ENCODE measurements around the gene C19orf38. TPM values are rescaled to one million over a fixed set of nuclear protein-coding genes. Genes with fewer than 3 reads are reported as not detected.

The C19orf38 gene
- total RNA-seq (0.33 TPM in 1 of 2 replicates, not detected in the other), polyA plus RNA-seq (0.64 and 1.1 TPM in 2 replicates)

GRCh38 chr19:10848230-10848856 is at the start of gene C19orf38:
C19orf38 (plus strand) TSS chr19:10848415; CDS start chr19:10848509, 94 bp downstream.
- TF ChIP-seq CTCF (IDR thresholded peaks at IDR 0.05; ENCODE audit: low read depth, low read length), result no peak
- Histone ChIP-seq H3K27ac (no peak within 1 kb of the TSS), H3K4me3 (no peak within 1 kb of the TSS)

GRCh38 chr19:10800488-10800887 is 47.7 kb upstream of the C19orf38 start:
- H3K4me3 ChIP-seq, result no peak overlapping the region
- no peaks in the 10 kb centered on the region for H3K27me3 ChIP-seq
- DNase-seq (ENCODE audit: low read depth in 1 of 2, low spot score in 1 of 2), result peak in 1 of 2 donors; percentile 47
- no peak overlapping the region for H3K27ac ChIP-seq
- no peak for TF ChIP-seq CTCF (IDR thresholded peaks at IDR 0.05; ENCODE audit: low read depth, low read length)
- no peaks in the 10 kb centered on the region for H3K4me1 ChIP-seq (ENCODE audit: low read depth)
- H3K9me3 ChIP-seq (ENCODE audit: low read depth), result no peaks in the 10 kb centered on the region
- H3K36me3 ChIP-seq, result peaks cover 20% of the 10 kb centered on the region

More at GRCh38 chr19:10848230-10848856, at the start of gene C19orf38:
- Histone ChIP-seq H3K36me3 (no peaks in the 10 kb centered on the region), H3K9me3 (ENCODE audit: low read depth) (no peaks in the 10 kb centered on the region), H3K27me3 (no peaks in the 10 kb centered on the region), H3K4me1 (ENCODE audit: low read depth) (no peaks in the 10 kb centered on the region)
- DNase-seq (ENCODE audit: low read depth in 1 of 2, low spot score in 1 of 2), result peak in 1 of 2 donors; percentile 49

GRCh38 chr19:10802479-10802878 is 45.7 kb upstream of the C19orf38 start:
- DNase-seq (ENCODE audit: low read depth in 1 of 2, low spot score in 1 of 2), result no peak
- Histone ChIP-seq H3K36me3 (peaks cover 19% of the 10 kb centered on the region), H3K27me3 (no peaks in the 10 kb centered on the region), H3K4me3 (no peak overlapping the region), H3K4me1 (ENCODE audit: low read depth) (no peaks in the 10 kb centered on the region), H3K9me3 (ENCODE audit: low read depth) (no peaks in the 10 kb centered on the region), H3K27ac (no peak overlapping the region)
- TF ChIP-seq CTCF (IDR thresholded peaks at IDR 0.05; ENCODE audit: low read depth, low read length), result no peak

GRCh38 chr19:10803252-10803651 is 45.0 kb upstream of the C19orf38 start:
- no peak for TF ChIP-seq CTCF (IDR thresholded peaks at IDR 0.05; ENCODE audit: low read depth, low read length)
- H3K9me3 ChIP-seq (ENCODE audit: low read depth), result no peaks in the 10 kb centered on the region
- H3K27me3 ChIP-seq, result no peaks in the 10 kb centered on the region
- H3K4me1 ChIP-seq (ENCODE audit: low read depth), result no peaks in the 10 kb centered on the region
- peaks cover 19% of the 10 kb centered on the region for H3K36me3 ChIP-seq
- DNase-seq (ENCODE audit: low read depth in 1 of 2, low spot score in 1 of 2), result no peak
- no peak overlapping the region for H3K4me3 ChIP-seq
- H3K27ac ChIP-seq, result no peak overlapping the region

- H3K36me3 ChIP-seq, result peaks cover 18% of the 10 kb centered on the region
- no peak overlapping the region for H3K4me3 ChIP-seq
- H3K4me1 ChIP-seq (ENCODE audit: low read depth), result no peaks in the 10 kb centered on the region
- no peak overlapping the region for H3K27ac ChIP-seq
- H3K27me3 ChIP-seq, result no peaks in the 10 kb centered on the region
- no peaks in the 10 kb centered on the region for H3K9me3 ChIP-seq (ENCODE audit: low read depth)
- no peak for DNase-seq (ENCODE audit: low read depth in 1 of 2, low spot score in 1 of 2)
- no peak for TF ChIP-seq CTCF (IDR thresholded peaks at IDR 0.05; ENCODE audit: low read depth, low read length)
Measured at GRCh38 chr19:10805065-10805757, 43.0 kb upstream of the C19orf38 start.

All from cardiac muscle cell (in vitro differentiated cells and primary cell).